ENCODE measurements around the gene CAPN3. TPM values are rescaled to one million over a fixed set of nuclear protein-coding genes. Genes with fewer than 3 reads are reported as not detected.
"Not testable (repeated sequence)": the region's sequence is repeated elsewhere in the genome, so short reads cannot be mapped to it uniquely, and the experiment has no call there.

The CAPN3 gene
- total RNA-seq, 1 donor from 2014 or later: 1.8 TPM

DNA sequence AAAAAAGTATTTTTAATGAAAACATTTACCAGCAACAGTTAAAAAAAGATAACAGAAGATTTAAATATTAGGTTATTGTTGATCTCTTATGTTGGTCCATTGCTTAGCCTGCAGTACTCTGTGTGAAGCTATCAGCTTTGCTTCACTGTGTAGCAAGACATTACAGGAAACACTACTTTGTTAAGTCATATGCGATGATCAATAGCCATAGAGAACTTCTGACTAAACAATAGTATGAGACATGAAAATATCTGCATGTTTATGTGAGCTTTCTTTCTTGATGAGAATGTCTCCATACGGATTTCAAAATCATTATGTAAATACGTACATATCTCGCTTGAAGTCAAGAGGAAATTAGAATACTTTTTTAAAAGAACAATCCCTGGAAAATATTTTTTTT lies 27.0 kb upstream of the CAPN3 start:
- TF ChIP-seq, protein P1, sequence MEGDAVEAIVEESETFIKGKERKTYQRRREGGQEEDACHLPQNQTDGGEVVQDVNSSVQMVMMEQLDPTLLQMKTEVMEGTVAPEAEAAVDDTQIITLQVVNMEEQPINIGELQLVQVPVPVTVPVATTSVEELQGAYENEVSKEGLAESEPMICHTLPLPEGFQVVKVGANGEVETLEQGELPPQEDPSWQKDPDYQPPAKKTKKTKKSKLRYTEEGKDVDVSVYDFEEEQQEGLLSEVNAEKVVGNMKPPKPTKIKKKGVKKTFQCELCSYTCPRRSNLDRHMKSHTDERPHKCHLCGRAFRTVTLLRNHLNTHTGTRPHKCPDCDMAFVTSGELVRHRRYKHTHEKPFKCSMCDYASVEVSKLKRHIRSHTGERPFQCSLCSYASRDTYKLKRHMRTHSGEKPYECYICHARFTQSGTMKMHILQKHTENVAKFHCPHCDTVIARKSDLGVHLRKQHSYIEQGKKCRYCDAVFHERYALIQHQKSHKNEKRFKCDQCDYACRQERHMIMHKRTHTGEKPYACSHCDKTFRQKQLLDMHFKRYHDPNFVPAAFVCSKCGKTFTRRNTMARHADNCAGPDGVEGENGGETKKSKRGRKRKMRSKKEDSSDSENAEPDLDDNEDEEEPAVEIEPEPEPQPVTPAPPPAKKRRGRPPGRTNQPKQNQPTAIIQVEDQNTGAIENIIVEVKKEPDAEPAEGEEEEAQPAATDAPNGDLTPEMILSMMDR (IDR thresholded peaks at IDR 0.05; ENCODE audit: partially characterized antibody, unreplicated experiment): no peak
- DNase-seq: no peak
- H3K27ac Mint-ChIP-seq (ENCODE audit: unreplicated experiment): no peak overlapping the region
- peaks cover 4% of the 10 kb centered on the region for H3K9me3 Mint-ChIP-seq (ENCODE audit: unreplicated experiment)
- peaks cover 5% of the 10 kb centered on the region for H3K36me3 Mint-ChIP-seq (ENCODE audit: unreplicated experiment)
- H3K4me1 Mint-ChIP-seq (ENCODE audit: low read depth, unreplicated experiment): no peaks in the 10 kb centered on the region
- no peaks in the 10 kb centered on the region for H3K27me3 Mint-ChIP-seq (ENCODE audit: unreplicated experiment)
- H3K4me3 Mint-ChIP-seq (ENCODE audit: unreplicated experiment): no peak overlapping the region

DNA sequence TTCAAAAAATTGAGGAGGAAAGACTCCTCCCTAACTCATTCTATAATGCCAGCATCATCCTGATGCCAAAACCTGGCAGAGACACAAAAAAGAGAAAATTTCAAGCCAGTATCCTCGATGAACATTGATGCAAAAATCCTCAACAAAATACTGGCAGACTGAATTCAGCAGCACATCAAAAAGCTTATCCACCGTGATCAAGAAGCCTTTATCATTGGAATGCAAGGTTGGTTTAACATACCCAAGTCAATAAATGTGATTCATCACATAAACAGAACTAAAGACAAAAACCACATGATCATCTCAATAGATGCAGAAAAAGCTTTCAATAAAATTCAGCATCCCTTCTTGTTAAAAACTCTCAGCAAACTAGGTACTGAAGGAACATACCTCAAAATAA lies 24.2 kb upstream of the CAPN3 start:
- Mint-ChIP-seq H3K27ac (ENCODE audit: unreplicated experiment) (no peak overlapping the region), H3K4me3 (ENCODE audit: unreplicated experiment) (no peak overlapping the region), H3K9me3 (ENCODE audit: unreplicated experiment) (peaks cover 4% of the 10 kb centered on the region), H3K27me3 (ENCODE audit: unreplicated experiment) (no peaks in the 10 kb centered on the region), H3K36me3 (ENCODE audit: unreplicated experiment) (peaks cover 5% of the 10 kb centered on the region), H3K4me1 (ENCODE audit: low read depth, unreplicated experiment) (no peaks in the 10 kb centered on the region)
- no peak for DNase-seq
- TF ChIP-seq, protein P1 (IDR thresholded peaks at IDR 0.05; ENCODE audit: partially characterized antibody, unreplicated experiment): no peak

DNA sequence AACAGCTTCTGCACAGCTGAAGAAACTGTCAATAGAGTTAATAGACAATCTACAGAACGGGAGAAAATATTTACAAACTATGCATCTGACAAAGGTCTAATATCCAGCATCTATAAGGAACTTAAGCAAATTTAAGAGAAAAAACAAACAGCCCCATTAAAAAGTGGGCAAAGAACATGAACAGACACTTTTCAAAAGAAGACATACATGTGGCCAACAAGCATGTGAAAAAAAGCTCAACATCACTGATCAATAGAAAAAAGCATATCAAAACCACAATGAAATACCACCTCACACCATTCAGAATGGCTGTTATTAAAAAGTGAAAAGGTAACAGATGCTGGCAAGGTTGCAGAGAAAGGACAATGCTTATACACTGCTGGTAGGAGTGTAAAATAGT lies 22.7 kb upstream of the CAPN3 start:
- H3K36me3 Mint-ChIP-seq (ENCODE audit: unreplicated experiment); H3K27ac Mint-ChIP-seq (ENCODE audit: unreplicated experiment); H3K27me3 Mint-ChIP-seq (ENCODE audit: unreplicated experiment); H3K4me1 Mint-ChIP-seq (ENCODE audit: low read depth, unreplicated experiment); H3K9me3 Mint-ChIP-seq (ENCODE audit: unreplicated experiment); DNase-seq; H3K4me3 Mint-ChIP-seq (ENCODE audit: unreplicated experiment): not testable (repeated sequence)

DNA sequence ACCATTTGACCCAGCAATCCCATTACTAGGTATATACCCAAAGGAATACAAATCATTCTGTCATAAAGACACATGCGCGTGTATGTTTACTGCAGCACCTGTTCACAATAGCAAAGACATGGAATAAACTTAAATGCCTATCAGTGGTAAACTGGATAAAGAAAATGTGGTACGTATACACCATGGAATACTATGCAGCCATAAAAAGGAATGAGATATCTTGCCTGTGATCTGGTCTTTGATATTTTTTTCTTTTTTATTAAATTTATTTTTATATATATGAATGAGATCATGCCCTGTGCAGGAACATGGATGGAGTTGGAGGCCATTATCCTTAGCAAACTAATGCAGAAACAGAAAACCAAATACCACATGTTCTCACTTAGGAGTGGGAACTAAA lies 22.2 kb upstream of the CAPN3 start:
- H3K9me3 Mint-ChIP-seq (ENCODE audit: unreplicated experiment); H3K36me3 Mint-ChIP-seq (ENCODE audit: unreplicated experiment); H3K27me3 Mint-ChIP-seq (ENCODE audit: unreplicated experiment); H3K4me3 Mint-ChIP-seq (ENCODE audit: unreplicated experiment); H3K4me1 Mint-ChIP-seq (ENCODE audit: low read depth, unreplicated experiment); H3K27ac Mint-ChIP-seq (ENCODE audit: unreplicated experiment); DNase-seq: not testable (repeated sequence)

DNA sequence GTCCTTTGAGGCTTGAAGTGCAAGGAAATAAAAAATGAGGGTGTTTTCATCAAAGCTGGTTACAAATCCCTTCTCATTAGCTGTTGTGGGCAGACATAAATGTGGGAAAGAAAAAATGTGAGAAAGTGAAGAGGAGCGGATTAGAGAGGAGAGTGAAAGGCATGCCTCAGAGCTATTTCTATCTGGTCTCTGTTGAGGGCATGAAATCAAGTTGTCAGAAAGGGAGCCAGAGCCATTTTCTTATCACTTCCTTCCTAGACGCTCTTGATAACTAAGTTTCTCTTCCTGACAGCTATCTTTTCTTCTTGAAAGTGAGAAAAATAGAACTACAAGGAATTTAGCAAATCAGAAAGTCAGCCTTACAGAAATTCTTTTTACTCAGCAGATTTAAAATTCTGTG lies 20.8 kb upstream of the CAPN3 start:
- Mint-ChIP-seq H3K4me1 (ENCODE audit: low read depth, unreplicated experiment) (no peaks in the 10 kb centered on the region), H3K36me3 (ENCODE audit: unreplicated experiment) (peaks cover 7% of the 10 kb centered on the region), H3K27ac (ENCODE audit: unreplicated experiment) (no peak overlapping the region), H3K27me3 (ENCODE audit: unreplicated experiment) (no peaks in the 10 kb centered on the region), H3K4me3 (ENCODE audit: unreplicated experiment) (no peak overlapping the region), H3K9me3 (ENCODE audit: unreplicated experiment) (peaks cover 4% of the 10 kb centered on the region)
- no peak for DNase-seq
- TF ChIP-seq, protein P1 (IDR thresholded peaks at IDR 0.05; ENCODE audit: partially characterized antibody, unreplicated experiment): no peak

DNA sequence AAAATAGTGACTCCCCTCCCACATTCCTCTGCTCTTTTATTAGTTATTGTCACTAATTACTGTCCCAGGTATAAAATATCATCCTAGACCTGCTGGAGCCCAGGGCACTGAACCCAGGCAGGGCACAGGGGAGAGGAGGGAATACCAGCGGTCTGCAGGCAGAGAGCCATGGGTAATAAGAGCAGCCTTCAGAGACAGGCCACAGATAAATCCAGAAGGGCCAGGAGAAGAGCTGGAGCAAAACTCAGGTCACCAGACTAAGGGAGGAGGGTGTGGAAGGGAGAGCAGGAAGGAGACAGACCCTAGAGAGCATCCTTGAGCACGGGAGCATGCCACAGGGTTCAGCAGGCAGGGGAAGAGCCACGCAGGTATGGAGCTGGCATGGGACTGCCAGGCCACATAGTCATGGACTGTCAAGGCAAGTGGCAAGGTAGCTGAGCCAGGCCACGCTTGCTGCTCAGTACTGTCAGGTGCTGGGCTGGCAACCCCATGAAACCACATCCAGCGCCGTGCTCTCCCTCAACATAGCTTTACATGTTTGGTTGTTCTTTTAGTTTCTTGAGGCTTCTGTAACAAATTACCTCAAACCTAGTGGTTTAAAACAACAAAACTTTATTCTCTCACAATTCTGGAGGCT lies 15.6 kb upstream of the CAPN3 start:
- no peaks in the 10 kb centered on the region for H3K4me1 Mint-ChIP-seq (ENCODE audit: low read depth, unreplicated experiment)
- TF ChIP-seq, protein P1 (IDR thresholded peaks at IDR 0.05; ENCODE audit: partially characterized antibody, unreplicated experiment): no peak
- H3K9me3 Mint-ChIP-seq (ENCODE audit: unreplicated experiment): no peaks in the 10 kb centered on the region
- no peaks in the 10 kb centered on the region for H3K27me3 Mint-ChIP-seq (ENCODE audit: unreplicated experiment)
- H3K4me3 Mint-ChIP-seq (ENCODE audit: unreplicated experiment): no peak overlapping the region
- H3K36me3 Mint-ChIP-seq (ENCODE audit: unreplicated experiment): peaks cover 4% of the 10 kb centered on the region
- no peak overlapping the region for H3K27ac Mint-ChIP-seq (ENCODE audit: unreplicated experiment)
- no peak for DNase-seq

Data from glutamatergic neuron (in vitro differentiated cells).